ENCODE results near the gene ISM1. TPM values are rescaled to one million over a fixed set of nuclear protein-coding genes. Genes with fewer than 3 reads are reported as not detected.

The ISM1 gene
- total and polyA plus RNA-seq, 9 donors, result 0.10 to 3.6 (median 0.31) TPM; not detected in 1

GRCh38 chr20:13205848-13206434 is 15.1 kb upstream of the ISM1 start:
- no peaks in the 10 kb centered on the region for H3K4me1 ChIP-seq (ENCODE audit: insufficient read depth)
- H3K27me3 ChIP-seq, result no peaks in the 10 kb centered on the region
- H3K27ac ChIP-seq, result no peak overlapping the region
- no peaks in the 10 kb centered on the region for H3K36me3 ChIP-seq
- intact Hi-C loops (cut with DNase I), result no loop called here
- no peaks in the 10 kb centered on the region for H3K9me3 ChIP-seq
- no peak for DNase-seq
- H3K4me3 ChIP-seq, result no peak overlapping the region
- TF ChIP-seq POLR2A (IDR thresholded peaks at IDR 0.05) (no peak), CTCF (IDR thresholded peaks at IDR 0.05) (no peak), EP300 (IDR thresholded peaks at IDR 0.05) (no peak)
- 80 to 87% (median 81%) methylated on average over 5 of the region's 5 CpGs for WGBS, 3 donors

GRCh38 chr20:13207016-13207415 is 14.1 kb upstream of the ISM1 start:
- 94 to 96% (median 94%) methylated on average over 2 of the region's 2 CpGs for WGBS, 3 donors
- DNase-seq, result no peak

GRCh38 chr20:13211956-13212618 is 9.0 kb upstream of the ISM1 start:
- DNase-seq, result no peak
- Histone ChIP-seq H3K9me3 (no peaks in the 10 kb centered on the region), H3K27me3 (no peaks in the 10 kb centered on the region), H3K36me3 (no peaks in the 10 kb centered on the region), H3K4me1 (ENCODE audit: insufficient read depth) (no peaks in the 10 kb centered on the region), H3K4me3 (no peak overlapping the region), H3K27ac (no peak overlapping the region)
- WGBS, 3 donors, result 59 to 85% (median 85%) methylated on average over 4 of the region's 4 CpGs
- no peak for TF ChIP-seq EP300 (IDR thresholded peaks at IDR 0.05)
- no peak for TF ChIP-seq CTCF (IDR thresholded peaks at IDR 0.05)
- TF ChIP-seq POLR2A (IDR thresholded peaks at IDR 0.05), result no peak
- intact Hi-C loops (cut with DNase I), result no loop called here

More at GRCh38 chr20:13207016-13207415, 14.1 kb upstream of the ISM1 start:
- TF ChIP-seq CTCF (IDR thresholded peaks at IDR 0.05), result no peak
- no peak for TF ChIP-seq EP300 (IDR thresholded peaks at IDR 0.05)
- no peak for TF ChIP-seq POLR2A (IDR thresholded peaks at IDR 0.05)
- Histone ChIP-seq H3K9me3 (no peaks in the 10 kb centered on the region), H3K36me3 (no peaks in the 10 kb centered on the region), H3K27me3 (no peaks in the 10 kb centered on the region), H3K27ac (no peak overlapping the region), H3K4me1 (ENCODE audit: insufficient read depth) (no peaks in the 10 kb centered on the region), H3K4me3 (no peak overlapping the region)
- intact Hi-C loops (cut with DNase I), result no loop called here

DNA sequence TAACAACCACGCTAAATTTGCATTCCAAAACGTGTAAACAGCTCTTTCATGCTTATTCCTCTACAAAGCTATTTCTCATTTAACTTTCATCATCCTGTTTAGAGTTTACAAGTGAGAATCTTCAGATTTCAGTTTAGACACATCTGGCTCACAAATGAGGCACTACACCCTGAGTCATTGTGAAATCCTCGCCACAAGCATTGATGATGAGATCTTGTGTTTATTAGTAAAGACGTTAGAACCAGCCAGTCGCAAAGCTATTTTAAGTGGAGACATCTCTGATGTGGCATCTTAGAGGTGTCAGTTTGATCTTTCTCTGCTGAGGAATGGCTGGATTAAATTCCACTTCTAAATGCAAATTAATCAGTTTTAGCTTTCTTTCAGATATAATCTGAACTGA is 8.3 kb upstream of the ISM1 start:
- Histone ChIP-seq H3K4me1 (ENCODE audit: insufficient read depth) (no peaks in the 10 kb centered on the region), H3K4me3 (no peak overlapping the region), H3K9me3 (no peaks in the 10 kb centered on the region), H3K27ac (no peak overlapping the region), H3K27me3 (no peaks in the 10 kb centered on the region), H3K36me3 (no peaks in the 10 kb centered on the region)
- TF ChIP-seq EP300 (IDR thresholded peaks at IDR 0.05), result no peak
- TF ChIP-seq POLR2A (IDR thresholded peaks at IDR 0.05), result no peak
- TF ChIP-seq CTCF (IDR thresholded peaks at IDR 0.05), result no peak
- no peak for DNase-seq
- 54 to 64% (median 58%) methylated on average over 5 of the region's 5 CpGs for WGBS, 3 donors
- intact Hi-C loops (cut with DNase I), result no loop called here
